ENCODE results near the gene CMTM8. TPM values are rescaled to one million over a fixed set of nuclear protein-coding genes. Genes with fewer than 3 reads are reported as not detected.

CMTM8 gene
- total RNA-seq, 1 donor from 2014 or later, result 5.6 TPM

DNA sequence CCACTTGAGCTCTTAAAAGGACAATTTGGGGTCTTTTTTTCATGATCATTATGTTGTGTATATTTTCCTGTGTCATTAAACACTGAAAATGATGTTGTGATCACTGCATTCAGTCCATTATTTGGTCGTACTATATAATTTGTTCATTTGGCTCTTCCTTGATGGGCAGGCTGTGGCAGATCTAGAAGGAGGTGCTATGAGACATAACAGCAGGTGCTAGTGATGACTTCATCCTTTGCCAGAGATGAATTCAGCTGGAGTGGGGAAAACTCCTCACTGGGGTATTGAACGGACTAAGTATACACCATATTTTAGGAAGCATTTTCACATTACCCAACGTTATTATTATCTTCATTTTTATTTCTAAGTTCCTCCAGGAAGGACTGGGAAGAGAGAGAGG is 165.2 kb downstream of the CMTM8 start:
- no peak for DNase-seq (ENCODE audit: extremely low read depth, low read depth, low spot score)

DNA sequence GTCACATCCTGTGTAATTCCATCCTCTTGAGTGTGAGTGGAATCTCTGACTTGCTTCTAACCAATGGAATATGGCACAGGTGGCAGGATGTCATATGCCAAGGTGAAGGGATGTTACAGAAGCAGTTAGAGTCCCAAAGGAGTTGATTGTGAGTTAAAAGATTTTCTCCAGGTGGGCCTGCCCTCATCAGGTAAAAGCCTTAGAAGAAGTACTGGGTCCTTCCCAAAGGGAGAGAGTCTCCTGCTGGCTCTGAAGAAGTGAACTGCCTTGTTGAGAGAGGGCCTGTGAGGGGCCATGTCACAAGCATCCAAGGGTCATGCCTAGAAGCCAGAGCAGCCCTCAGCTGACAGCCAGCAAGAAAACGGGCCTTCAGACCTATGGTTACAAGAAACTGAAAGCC is 166.2 kb downstream of the CMTM8 start:
- DNase-seq (ENCODE audit: extremely low read depth, low read depth, low spot score), result no peak

DNA sequence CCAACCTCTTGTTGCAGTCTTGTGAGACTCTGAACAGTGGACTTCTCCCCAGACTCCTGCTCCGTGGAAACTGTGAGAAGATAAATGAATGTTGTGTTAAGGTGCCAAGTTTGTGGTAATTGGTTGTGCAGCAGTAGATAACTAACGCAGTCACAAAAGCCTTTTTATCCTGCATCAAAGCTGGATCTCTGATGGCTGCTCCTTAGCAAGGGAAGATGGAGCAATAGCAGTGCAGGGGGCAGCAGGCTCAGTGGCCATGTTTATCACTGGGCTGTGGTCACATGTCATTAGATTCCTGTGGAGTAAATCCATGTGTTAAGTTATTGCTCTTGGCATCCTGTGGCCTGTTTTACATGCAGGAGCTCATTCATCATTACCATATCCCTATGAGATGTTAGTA is 166.7 kb downstream of the CMTM8 start:
- no peak for DNase-seq (ENCODE audit: extremely low read depth, low read depth, low spot score)

DNA sequence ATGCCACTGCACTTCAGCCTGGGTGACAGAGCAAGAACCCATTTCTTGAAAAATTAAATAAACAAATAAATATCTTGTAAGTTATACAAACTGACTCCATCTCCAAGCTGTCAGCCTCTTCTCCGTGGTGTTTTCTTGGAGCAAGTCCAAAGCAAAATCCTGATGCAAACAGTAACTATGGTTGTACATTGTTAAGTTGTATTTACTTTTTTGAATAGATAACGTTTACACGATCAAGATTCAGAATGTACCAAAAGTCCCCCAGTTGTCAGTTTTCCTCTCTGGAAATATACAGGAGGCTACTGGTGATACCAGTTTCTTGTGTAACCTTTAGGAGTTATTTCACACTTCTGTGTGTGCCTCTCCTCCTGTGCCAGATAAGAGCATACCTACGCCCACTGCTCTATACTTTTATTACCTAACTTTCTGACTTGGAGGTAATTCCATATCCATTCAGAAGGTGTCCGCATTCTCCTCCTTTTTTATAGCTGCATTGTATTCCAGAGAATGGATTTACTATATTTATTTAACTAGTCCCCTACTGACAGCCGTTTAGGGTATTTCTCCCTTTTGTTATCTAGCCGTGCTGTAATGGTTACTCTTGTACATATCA is 167.3 kb downstream of the CMTM8 start:
- DNase-seq (ENCODE audit: extremely low read depth, low read depth, low spot score), result no peak

DNA sequence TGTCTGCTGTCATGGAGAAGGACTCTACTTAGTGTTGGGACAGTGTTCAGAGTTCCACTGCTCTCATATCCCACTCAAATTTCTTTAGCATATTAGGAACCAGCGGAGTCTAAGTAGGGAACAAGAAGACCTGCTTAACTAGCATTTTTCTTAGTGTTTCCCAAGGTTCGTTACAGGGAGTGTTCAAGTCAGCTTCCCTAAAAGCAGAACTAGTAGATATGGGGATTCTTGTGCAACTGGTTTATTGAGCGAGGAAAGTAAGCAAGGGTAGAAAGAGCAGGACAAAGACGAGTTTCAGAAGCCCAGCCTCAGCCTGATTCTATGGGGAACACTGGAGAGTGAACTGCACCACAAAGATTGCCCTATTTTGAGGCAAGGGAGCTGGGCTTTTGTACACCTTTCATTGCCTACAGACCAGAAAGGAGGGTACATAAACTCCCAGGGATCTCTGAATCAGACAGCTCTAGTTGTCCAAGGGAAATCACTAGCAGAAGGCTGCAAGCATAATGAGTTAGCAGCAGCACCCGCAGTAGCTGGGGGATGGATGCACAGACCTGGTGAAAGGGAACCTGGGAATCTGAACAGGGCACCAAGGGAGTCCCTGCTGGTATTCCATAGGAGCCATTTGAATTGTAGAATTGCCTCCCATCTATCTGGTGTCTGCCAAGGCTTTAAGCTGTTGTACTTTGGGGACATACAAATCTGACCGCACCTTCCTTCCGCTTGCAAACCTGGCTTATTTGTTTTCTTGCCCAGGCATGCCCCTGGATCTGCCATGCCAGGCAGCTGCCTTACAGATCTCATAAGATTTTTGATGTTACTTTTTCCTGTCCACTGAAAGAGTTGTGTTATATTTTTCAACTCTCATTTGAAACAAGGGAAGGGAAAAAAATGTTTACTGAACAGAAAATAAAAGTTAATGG is 168.3 kb downstream of the CMTM8 start:
- no peak for DNase-seq (ENCODE audit: extremely low read depth, low read depth, low spot score)

DNA sequence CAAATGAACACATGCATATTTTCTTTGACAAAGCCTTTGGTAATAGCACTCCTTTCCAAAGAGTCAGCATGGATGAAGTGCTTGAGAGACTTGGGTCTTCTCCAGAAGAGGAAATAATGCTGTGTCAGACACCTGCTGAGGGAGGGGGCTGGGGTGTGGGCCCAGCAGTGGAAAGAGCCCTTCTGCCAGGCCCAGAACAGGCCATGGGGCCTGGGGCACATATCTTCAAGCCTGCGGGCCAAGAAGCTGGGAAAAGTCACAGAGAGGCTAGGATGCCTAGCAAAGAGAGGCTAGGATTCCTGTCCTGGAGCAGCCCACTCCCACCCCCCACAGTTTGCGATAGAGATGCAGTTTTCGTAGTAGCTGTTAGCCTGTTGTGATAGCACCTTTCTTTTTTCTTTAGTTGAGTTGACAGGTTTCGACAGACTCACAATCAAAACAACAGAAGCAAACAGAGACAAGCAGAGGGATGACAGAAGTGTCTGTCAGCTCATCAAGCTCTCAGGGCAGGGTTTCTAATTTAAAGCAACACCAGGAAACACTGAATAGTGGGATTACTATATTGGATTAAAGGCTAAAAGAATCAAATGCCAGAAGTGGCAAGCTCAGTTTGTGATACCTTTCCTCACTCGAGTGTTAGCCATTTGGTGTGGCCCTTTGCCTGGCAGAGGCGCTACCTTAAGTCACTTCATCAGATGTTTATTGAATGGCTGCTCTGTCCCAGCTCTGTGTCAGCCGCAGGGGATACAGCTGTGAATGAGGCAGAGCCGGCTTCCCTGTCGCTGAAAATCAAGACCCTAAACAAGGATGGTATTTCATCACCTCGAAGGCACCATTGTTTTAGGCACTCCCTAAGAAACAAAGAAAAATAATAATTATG is 172.1 kb downstream of the CMTM8 start:
- DNase-seq (ENCODE audit: extremely low read depth, low read depth, low spot score), result no peak

DNA sequence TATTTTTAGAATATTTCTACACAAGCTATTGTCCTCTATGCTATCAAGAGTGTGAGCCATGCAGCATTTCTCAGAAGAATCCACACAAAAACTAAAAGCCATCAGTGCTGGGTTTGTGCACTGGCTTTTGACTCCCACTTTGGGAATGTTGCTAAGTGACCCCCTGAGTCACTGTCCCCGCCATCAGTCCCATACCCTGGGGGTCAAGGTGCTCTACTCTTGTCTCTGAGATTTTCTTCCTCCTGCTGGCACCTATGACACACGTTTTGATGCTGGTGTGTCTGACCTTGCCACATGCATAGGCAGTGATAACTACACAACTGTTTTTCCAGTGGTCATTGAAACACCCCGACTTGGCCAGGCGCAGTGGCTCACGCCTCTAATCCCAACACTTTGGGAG is 173.0 kb downstream of the CMTM8 start:
- no peak for DNase-seq (ENCODE audit: extremely low read depth, low read depth, low spot score)

DNA sequence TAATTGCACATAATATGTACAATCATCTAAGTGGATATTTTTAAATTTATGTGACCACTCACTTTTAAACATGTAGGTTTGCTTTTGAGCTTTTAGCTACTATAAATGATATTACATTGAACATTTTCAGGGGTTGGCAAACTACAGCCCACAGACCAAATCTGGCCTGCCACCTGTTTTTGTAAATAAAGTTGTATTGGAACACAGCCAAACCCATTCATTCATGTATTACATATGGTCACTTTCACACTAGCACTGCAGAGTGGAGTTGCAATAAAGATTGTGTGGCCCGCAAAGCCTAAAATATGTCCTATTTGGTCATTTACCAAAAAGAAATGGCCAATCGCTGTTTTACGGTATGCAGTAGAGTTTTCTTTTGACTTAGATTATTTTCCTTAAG is 174.4 kb downstream of the CMTM8 start:
- DNase-seq (ENCODE audit: extremely low read depth, low read depth, low spot score), result no peak

DNA sequence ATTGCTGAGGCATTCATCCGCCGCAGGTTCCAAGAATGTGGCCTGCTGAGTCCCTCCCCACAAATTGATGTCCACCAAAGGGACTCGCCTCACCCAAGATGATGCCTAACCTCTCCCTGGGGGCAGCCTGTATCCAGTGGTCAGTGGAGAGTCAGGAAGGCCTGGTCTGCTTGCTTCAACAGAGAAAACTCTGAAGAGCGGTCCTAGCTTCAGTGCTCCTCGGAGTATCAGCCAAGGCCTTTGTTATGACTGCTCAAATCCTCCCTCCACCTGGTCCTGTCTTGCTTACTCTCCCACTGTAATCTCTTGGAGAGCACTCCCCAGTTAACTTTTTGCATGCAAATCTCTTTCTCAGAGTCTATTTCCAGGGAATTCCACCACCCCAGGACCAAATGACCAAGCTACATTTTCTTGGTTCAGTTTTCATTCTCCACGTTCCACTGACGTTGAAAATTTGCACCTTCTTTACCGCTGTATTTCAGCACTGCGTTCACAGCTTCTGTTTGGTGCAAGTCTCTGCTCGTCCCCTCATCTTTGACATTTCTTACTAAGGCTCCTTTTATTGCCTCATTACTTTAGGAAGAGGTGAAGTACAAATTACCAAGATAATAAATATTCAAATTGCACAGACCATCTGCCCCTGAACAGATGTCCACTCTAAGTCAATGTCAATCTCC is 175.5 kb downstream of the CMTM8 start:
- DNase-seq (ENCODE audit: extremely low read depth, low read depth, low spot score), result no peak

DNA sequence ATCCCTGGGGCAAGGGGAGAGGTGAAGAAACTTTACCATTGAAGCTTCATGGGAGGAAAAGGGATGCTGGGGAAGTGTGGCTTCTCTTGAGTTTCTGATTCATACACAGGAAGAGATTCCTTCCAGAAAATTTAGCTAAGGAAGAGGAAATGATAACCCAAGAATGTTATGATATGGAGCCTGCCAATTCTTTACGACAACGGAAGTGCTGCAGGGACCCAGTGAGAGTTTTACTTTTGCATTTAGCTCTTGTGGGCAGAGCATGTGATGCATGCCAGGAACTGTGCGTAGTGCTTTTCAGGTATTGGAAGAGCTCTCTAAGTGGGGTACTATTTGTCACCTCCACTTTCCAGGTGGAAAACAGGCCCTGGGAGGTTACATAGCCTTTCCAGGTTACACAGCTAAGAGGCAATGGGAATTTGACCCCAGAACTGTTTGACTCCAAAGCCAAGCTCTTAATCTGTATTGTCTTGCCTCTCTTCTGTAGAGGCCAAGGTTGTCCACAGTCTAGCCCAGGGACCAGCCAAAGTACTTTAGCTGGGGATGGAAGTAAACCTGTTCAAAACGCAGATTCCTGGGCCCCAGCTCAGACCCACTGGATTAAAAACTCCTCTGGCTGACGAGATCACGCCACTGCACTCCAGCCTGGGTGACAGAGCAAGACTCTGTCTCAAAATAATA is 176.2 kb downstream of the CMTM8 start:
- peak; percentile 93 for DNase-seq (ENCODE audit: extremely low read depth, low read depth, low spot score)

DNA sequence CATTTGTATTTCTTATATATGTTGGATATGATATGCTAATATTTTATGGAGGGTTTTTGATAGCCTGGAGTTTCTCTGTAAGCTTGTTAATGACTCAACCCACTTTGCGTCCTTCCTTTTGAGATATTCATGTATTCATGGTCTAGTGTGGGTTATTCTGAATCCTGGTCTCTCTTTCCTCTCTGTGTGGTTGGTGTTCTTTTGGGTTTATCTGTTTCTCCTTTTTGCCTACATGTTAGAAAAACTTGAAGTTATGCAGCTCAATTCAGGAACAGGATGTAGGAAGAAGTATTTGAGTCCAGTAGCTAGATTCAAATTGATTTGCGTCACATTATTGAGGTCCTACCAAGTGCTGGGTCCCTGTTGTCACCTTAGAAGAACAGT is 181.3 kb downstream of the CMTM8 start:
- no peak for DNase-seq (ENCODE audit: extremely low read depth, low read depth, low spot score)

Other genes with a start within 250 kb of the CMTM8 start
- gene GPD1L, start 132.1 kb upstream of the CMTM8 start, total RNA-seq, result 8.3 and 9.2 TPM in 2 replicates
- 83.0 and 104 TPM in 2 replicates for gene CMTM7, start 153.2 kb downstream of the CMTM8 start, total RNA-seq